H1 (cell line): ENCODE measurements around the gene SKA3.

Source experiments
- CREB1 ChIP-seq: IDR thresholded peaks from 2 replicates; pipeline ENCODE4 v1.6.1; 2012; ENCODE audit warnings: inconsistent platforms
- CTCF ChIP-seq, 3 experiments: IDR thresholded peaks; 1 replicate in 2 of 3; 2 replicates in 1 of 3; pipeline versions ENCODE4 v1.5.1 to v1.6.1; 2011; ENCODE audit warnings: low read length in 3 of 3, mild to moderate bottlenecking in 3 of 3, inconsistent platforms in 2 of 3, low read depth in 1 of 3, moderate library complexity in 1 of 3; ENCODE audit not compliant: insufficient read depth in 1 of 3; ENCODE audit errors: control extremely low read depth in 1 of 3
- JUND ChIP-seq: IDR thresholded peaks from 2 replicates; pipeline ENCODE4 v1.6.1; 2011; ENCODE audit warnings: mild to moderate bottlenecking, improper control_type of control experiment, low read length
- POLR2AphosphoS5 ChIP-seq: IDR thresholded peaks from 2 replicates; pipeline ENCODE4 v1.6.1; 2011; ENCODE audit warnings: low read depth, low read length
- TAF1 ChIP-seq: IDR thresholded peaks from 2 replicates; pipeline ENCODE4 v1.6.1; 2011; ENCODE audit warnings: mild to moderate bottlenecking, low read depth, low read length
- TBP ChIP-seq: IDR thresholded peaks from 2 replicates; pipeline ENCODE4 v1.6.1; 2011; ENCODE audit warnings: low read depth, low read length, improper control_type of control experiment
- YY1 ChIP-seq: IDR thresholded peaks from 2 replicates; pipeline ENCODE4 v1.6.1; 2011; ENCODE audit warnings: low read depth, mild to moderate bottlenecking, low read length

GRCh38 chr13:21147827-21148226, 28.5 kb downstream of the SKA3 start:
- TF ChIP-seq CREB1 (no peak), YY1 (no peak), JUND (no peak), POLR2AphosphoS5 (peak; percentile 92), TAF1 (no peak), CTCF (IDR thresholded peaks at IDR 0.05; ENCODE audit: control extremely low read depth in 1 of 3, insufficient read depth in 1 of 3, low read depth in 1 of 3, low read length in 3 of 3) (no peak), TBP (no peak)
